Breast epithelium (tissue), 3 donors: ENCODE data around the gene IRF1.

Experiments
- CTCF ChIP-seq, 3 donors: fragments of 450-650 bp; IDR thresholded peaks; one replicate each; pipeline ENCODE4 v1.5.1; 2016 to 2017; ENCODE audit warnings: antibody characterized with exemption in 3 of 3, mild to moderate bottlenecking in 3 of 3, moderate library complexity in 3 of 3
- POLR2A ChIP-seq: fragments of 450-650 bp; IDR thresholded peaks from one replicate; pipeline ENCODE4 v1.6.1; 2016; ENCODE audit warnings: antibody characterized with exemption, mild to moderate bottlenecking, moderate library complexity
- POLR2AphosphoS5 ChIP-seq, 3 donors: sonication (generic); formaldehyde crosslinking; IDR thresholded peaks; one replicate each; pipeline ENCODE4 v1.6.1; 2017; ENCODE audit warnings: antibody characterized with exemption in 3 of 3

- TF ChIP-seq CTCF (IDR thresholded peaks at IDR 0.05) (no peak), POLR2A (no peak), POLR2AphosphoS5 (IDR thresholded peaks at IDR 0.05) (no peak)
These were observed 53.6 kb downstream of the IRF1 start for GRCh38 chr5:132436936-132437335.
